Left lung (tissue), 10 donors: Measurements from ENCODE around the gene HDAC4. TPM values are rescaled to one million over a fixed set of nuclear protein-coding genes. Genes with fewer than 3 reads are reported as not detected.
A peak's percentile ranks its signal among the peaks of the same experiment; 100 is the strongest.

Experiments
- ATAC-seq: fragments of 200-7000 bp; cut with Tn5 transposase; one replicate; pipeline ENCODE4 v1.9.1; 2020; ENCODE audit warnings: moderate library complexity
- DNase-seq, 4 donors: peaks; one replicate each; pipeline ENCODE4 v3.0.0-alpha.2; 2013 to 2020
- H3K27ac ChIP-seq, 2 donors: fragments of 200-600 bp; sonication (generic) in 1 of 2; one replicate each; pipeline versions ENCODE4 v1.5.0 to v1.8.0; 2020 to 2021
- H3K27me3 ChIP-seq, 2 donors: fragments of 200-600 bp; sonication (generic) in 1 of 2; one replicate each; pipeline versions ENCODE4 v1.5.0 to v1.8.0; 2020 to 2021
- H3K36me3 ChIP-seq, 2 donors: fragments of 200-600 bp; sonication (generic) in 1 of 2; one replicate each; pipeline versions ENCODE4 v1.5.0 to v1.8.0; 2020 to 2021
- H3K4me1 ChIP-seq, 2 donors: fragments of 200-600 bp; one replicate each; pipeline ENCODE4 v1.8.0; 2021
- H3K4me3 ChIP-seq, 2 donors: fragments of 200-600 bp; sonication (generic) in 1 of 2; one replicate each; pipeline versions ENCODE4 v1.5.0 to v1.8.0; 2020 to 2021; ENCODE audit warnings: mild to moderate bottlenecking in 1 of 2
- H3K9me3 ChIP-seq, 2 donors: fragments of 200-600 bp; sonication (generic) in 1 of 2; one replicate each; pipeline versions ENCODE4 v1.5.0 to v1.8.0; 2020 to 2021
- intact Hi-C, 2 donors: fragments of 100-400 bp; cut with DNase I; formaldehyde crosslinking; loops; one replicate each; pipeline versions ENCODE4 v1.11.2 to v1.14.2; 2022
- polyA plus RNA-seq, 6 donors: library from polyadenylated mRNA; unstranded; fragments of 120-200 nt; gene quantifications; one replicate each; pipeline ENCODE4 v1.2.1, GENCODE V29; 2013; ENCODE audit not compliant: insufficient read length in 6 of 6
- total RNA-seq, 2 donors: library from RNA; stranded (reverse); fragmentation: NEBNext Ultra II Directional; extraction: Animal tissue kit (Norgen Biotek cat#: 25700); gene quantifications; one replicate each; pipeline ENCODE4 v1.2.1, GENCODE V29; 2021
- TF ChIP-seq, protein P1 (sequence below), 2 donors: fragments of 200-600 bp; sonication (generic) in 1 of 2; IDR thresholded peaks; one replicate each; pipeline versions ENCODE4 v1.5.0 to v1.8.0; 2021; ENCODE audit warnings: antibody characterized with exemption in 2 of 2
- donor health status: DM: no; HTN: yes; CAD: no.
- donor health status: DM: no; HTN: no; CAD: no.

Gene HDAC4
- total and polyA plus RNA-seq, 8 donors: 9.9 to 36.8 (median 12.8) TPM

DNA sequence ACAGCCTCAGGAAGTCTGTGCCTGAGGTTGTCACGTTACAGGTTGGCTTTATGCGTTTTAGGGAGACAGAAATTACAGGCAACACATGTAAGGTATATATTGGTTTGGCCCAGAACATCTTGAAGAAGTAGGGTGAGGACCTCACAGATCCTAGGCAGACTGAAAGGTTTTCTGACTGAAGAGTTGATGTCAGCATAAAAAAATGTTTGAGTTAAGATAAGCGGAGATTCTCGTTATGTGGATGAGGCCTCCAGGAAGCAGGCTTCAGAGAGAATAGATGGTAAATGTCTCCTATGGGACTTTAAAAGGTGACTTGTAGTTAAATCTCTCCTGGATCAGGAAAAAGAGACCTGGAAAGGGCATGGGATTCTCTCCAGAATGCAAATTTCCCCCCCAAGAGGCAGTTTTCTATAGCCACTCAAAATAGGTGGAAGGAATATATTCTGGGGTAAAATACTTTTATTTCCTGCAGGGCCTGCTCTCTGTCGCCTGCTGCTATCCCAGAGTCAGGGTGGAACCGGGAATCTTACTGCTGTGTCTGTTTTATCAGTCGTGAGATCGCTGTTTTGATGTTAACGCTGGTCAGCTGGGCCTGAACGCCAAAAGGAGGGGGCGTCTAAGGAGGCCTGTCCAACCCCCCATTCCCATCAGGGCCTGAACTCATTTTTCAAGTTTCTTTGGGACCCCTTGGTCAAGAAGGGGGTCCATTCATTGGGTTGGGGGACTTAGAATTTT lies 171.1 kb downstream of the HDAC4 start:
- H3K36me3 ChIP-seq: peaks cover 0 to under 1% of the 10 kb centered on the region in 2 donors
- H3K4me3 ChIP-seq: no peak overlapping the region
- H3K27me3 ChIP-seq: no peaks in the 10 kb centered on the region
- no peaks in the 10 kb centered on the region for H3K9me3 ChIP-seq
- no peak for ATAC-seq
- TF ChIP-seq, protein P1, sequence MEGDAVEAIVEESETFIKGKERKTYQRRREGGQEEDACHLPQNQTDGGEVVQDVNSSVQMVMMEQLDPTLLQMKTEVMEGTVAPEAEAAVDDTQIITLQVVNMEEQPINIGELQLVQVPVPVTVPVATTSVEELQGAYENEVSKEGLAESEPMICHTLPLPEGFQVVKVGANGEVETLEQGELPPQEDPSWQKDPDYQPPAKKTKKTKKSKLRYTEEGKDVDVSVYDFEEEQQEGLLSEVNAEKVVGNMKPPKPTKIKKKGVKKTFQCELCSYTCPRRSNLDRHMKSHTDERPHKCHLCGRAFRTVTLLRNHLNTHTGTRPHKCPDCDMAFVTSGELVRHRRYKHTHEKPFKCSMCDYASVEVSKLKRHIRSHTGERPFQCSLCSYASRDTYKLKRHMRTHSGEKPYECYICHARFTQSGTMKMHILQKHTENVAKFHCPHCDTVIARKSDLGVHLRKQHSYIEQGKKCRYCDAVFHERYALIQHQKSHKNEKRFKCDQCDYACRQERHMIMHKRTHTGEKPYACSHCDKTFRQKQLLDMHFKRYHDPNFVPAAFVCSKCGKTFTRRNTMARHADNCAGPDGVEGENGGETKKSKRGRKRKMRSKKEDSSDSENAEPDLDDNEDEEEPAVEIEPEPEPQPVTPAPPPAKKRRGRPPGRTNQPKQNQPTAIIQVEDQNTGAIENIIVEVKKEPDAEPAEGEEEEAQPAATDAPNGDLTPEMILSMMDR (IDR thresholded peaks at IDR 0.05): no peak
- DNase-seq: no peak
- H3K4me1 ChIP-seq: peaks cover 13 to 88% of the 10 kb centered on the region in 2 donors
- intact Hi-C loops: no loop called here
- H3K27ac ChIP-seq: peak overlapping the region in 1 of 2 donors; percentile 69

DNA sequence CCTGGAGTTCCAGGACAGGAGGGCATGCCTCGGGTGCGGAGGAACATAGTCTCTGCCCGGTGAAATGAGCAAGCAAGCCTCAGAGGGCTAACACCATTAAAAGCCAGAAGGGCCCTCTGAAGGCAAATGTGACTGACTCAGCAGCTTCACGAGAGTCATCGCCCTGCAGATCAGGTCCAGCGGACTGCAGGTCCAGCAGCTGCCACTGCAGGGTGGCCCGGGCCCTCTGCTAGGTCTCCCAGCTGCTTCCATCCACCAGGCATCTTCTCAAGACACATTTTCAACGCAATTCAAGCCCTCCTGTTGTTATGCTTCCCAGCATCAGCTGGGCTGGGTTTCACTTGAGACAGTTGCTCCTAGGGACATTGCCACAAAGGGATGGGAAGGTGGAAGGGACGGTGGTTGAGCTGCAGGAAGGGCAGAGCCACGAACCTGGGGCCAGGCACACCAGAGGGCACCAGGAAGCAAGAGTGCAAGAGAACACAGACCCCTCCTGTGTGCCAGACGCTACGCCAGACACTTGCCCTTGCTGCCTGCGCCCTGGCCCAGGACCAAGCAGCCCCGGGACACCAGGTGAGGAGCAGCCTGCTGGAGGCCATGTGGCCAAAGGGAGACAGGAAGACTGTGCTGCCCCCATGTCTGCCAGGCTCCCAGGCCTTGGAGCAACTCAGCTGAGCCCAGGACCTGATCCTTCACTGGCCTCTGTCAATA lies 173.0 kb downstream of the HDAC4 start:
- no peak for ATAC-seq
- Histone ChIP-seq H3K36me3 (no peaks in the 10 kb centered on the region), H3K27ac (no peak overlapping the region)

DNA sequence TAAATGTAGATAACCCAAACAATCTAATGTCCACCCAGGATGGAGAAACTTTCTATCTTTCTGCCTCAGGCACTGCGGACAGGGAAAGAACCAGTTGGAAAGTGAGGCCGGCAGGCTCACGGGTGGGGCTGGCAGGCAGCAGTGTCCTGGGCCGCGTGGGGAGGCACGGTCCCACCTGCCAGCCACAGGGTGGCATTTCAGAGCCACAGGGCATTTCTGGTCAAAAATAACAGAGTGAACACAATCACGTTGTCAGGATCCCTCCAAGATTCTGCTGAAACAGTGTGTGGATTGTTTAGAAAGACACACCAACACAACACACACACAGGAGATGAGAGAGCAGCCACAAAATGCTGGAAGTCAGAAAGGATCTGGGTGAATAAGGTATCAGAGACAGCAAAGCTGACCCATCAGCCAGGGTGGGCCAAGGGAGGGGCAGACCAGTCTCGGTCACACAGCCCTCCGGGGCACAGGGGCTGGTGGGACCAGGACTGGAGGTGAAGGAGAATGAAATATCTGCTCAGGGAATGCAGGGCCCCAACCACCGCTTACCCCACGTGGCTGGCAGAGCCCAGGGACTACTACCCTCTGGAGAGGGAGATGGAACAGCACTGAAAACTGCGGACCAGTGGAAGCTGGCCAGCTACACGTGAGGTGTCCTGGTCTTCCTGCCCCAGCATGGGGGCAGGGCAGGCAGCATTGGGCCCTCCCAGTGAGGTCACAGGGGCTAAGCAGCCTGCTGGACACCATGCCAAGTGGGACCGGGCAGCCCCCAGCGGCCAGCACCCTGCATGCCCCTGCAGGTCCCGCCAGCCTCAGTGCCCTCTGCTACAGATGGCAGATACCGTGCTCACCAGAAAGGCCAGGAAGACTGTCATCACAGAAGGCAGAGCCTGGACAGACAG lies 173.9 kb downstream of the HDAC4 start:
- ATAC-seq: no peak
- Histone ChIP-seq H3K9me3 (no peaks in the 10 kb centered on the region), H3K27me3 (no peaks in the 10 kb centered on the region), H3K4me3 (no peak overlapping the region), H3K27ac (peak overlapping the region in 1 of 2 donors; percentile 39), H3K4me1 (peaks cover 37 to 99% of the 10 kb centered on the region in 2 donors), H3K36me3 (no peaks in the 10 kb centered on the region)
- TF ChIP-seq, protein P1 (IDR thresholded peaks at IDR 0.05): no peak
- DNase-seq: no peak
- intact Hi-C loops: no loop called here

More for the DNA sequence above, 173.0 kb downstream of the HDAC4 start:
- TF ChIP-seq, protein P1 (IDR thresholded peaks at IDR 0.05): no peak
- intact Hi-C loops: no loop called here
- no peak overlapping the region for H3K4me3 ChIP-seq
- no peak for DNase-seq
- no peaks in the 10 kb centered on the region for H3K9me3 ChIP-seq
- H3K4me1 ChIP-seq: peaks cover 28 to 94% of the 10 kb centered on the region in 2 donors
- H3K27me3 ChIP-seq: no peaks in the 10 kb centered on the region

DNA sequence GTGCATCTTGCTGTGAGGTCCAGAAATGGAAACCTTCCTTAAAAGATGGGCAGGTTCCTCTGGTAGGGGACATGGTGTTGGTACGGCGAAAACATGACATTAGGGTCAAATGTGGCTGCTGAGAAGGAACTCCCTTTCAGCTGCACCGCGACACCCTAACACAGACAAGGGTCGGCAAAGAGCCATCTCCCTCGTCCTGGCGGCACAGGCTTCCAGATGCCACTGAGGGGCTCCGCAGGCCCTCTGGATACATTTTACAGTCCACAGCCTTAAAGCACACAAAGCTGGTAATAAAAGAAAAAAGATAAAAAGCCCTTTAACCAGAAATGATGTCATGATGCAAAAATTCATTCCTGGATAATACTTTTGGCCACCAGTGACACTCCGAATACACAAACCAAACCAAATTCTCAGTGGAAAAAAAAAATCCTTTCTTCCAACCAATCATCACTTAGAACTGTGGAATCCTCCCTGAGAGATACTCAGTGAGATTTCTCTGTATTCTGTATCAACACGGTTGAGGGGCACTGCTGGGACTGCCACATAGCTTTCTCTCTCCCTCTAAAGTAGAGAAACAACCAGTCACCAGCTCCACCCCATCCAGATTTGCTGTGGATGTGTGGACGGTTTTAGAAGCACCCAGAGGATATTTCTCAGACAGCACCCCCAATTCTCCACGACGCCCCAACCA lies 174.8 kb downstream of the HDAC4 start:
- Histone ChIP-seq H3K36me3 (no peaks in the 10 kb centered on the region), H3K27me3 (no peaks in the 10 kb centered on the region), H3K27ac (peak overlapping the region; percentile 39 to 93), H3K4me3 (no peak overlapping the region), H3K4me1 (peaks cover 45 to 99% of the 10 kb centered on the region in 2 donors), H3K9me3 (no peaks in the 10 kb centered on the region)
- no peak for DNase-seq
- ATAC-seq: no peak
- TF ChIP-seq, protein P1 (IDR thresholded peaks at IDR 0.05): no peak
- intact Hi-C loops: no loop called here
